Measurements from ENCODE around the gene SMAD2. TPM values are rescaled to one million over a fixed set of nuclear protein-coding genes. Genes with fewer than 3 reads are reported as not detected.
A peak's percentile ranks its signal among the peaks of the same experiment; 100 is the strongest.

SMAD2 gene
- total and polyA plus RNA-seq, 5 donors: 30.7 to 114 (median 94.9) TPM

GRCh38 chr18:47931718-47932103 is 1.3 kb upstream of the SMAD2 start:
- no peaks in the 10 kb centered on the region for H3K4me1 ChIP-seq (ENCODE audit: control insufficient read depth, insufficient read depth, low read length)
- ATAC-seq: no peak
- intact Hi-C loops (cut with DNase I): no loop called here
- H3K9me3 ChIP-seq (ENCODE audit: control insufficient read depth, low read length): no peaks in the 10 kb centered on the region
- 45% methylated on average over 8 of the region's 8 CpGs for WGBS
- H3K27ac ChIP-seq (ENCODE audit: low read length): no peak overlapping the region
- no peak for DNase-seq
- peak overlapping the region; percentile 85 for H3K4me3 ChIP-seq (ENCODE audit: low read length)
- no peaks in the 10 kb centered on the region for H3K27me3 ChIP-seq (ENCODE audit: control insufficient read depth, insufficient read depth)

GRCh38 chr18:47930931-47931717 is 665 bp upstream of the SMAD2 start:
- peak overlapping the region; percentile 89 for H3K27ac ChIP-seq (ENCODE audit: low read length)
- H3K4me1 ChIP-seq (ENCODE audit: control insufficient read depth, insufficient read depth, low read length): no peaks in the 10 kb centered on the region
- ATAC-seq (peak; percentile 96), DNase-seq (peak; percentile 98 to 99 (median 99))
- no peaks in the 10 kb centered on the region for H3K9me3 ChIP-seq (ENCODE audit: control insufficient read depth, low read length)
- WGBS: 1% methylated on average over 107 of the region's 107 CpGs
- intact Hi-C loops (cut with DNase I): no loop called here
- peak overlapping the region; percentile 85 for H3K4me3 ChIP-seq (ENCODE audit: low read length)
- H3K27me3 ChIP-seq (ENCODE audit: control insufficient read depth, insufficient read depth): no peaks in the 10 kb centered on the region

DNA sequence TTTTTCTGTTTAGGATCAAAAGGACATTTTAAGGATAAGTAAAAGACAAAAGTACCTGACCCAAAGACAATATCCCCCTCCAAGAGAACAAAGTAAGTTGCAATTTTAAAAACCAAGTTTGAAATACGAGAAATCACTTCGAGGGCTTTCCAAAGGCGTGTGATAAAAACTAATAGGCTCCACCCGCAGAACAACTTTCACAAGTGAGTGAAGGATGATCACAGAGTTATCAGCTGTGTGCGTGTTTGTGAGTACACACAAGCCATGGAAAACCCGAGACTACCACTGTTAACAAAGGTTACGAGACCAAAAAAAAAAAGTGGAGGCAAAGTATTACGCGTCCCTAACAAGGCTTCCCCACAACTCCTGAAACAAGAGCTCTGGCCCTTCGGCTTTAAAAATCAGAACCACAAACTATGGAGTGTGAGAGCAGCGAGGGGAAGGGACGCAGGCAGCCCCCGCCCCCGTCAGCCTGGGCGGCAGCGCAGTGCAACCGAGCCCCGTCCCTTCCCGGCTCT is 719 bp downstream of the SMAD2 start:
- no peaks in the 10 kb centered on the region for H3K27me3 ChIP-seq (ENCODE audit: control insufficient read depth, insufficient read depth)
- H3K9me3 ChIP-seq (ENCODE audit: control insufficient read depth, low read length): no peaks in the 10 kb centered on the region
- peak overlapping the region; percentile 93 for H3K27ac ChIP-seq (ENCODE audit: low read length)
- DNase-seq: no peak
- no peaks in the 10 kb centered on the region for H3K4me1 ChIP-seq (ENCODE audit: control insufficient read depth, insufficient read depth, low read length)
- intact Hi-C loops (cut with DNase I): loop anchor here in 1 of 4 donors (10.0 kb wide), 1 partner anchor 55 kb away; no protein-coding TSS in a partner anchor
- peak; percentile 0 to 12 for ATAC-seq
- WGBS: under 1% methylated on average over 19 of the region's 19 CpGs
- H3K4me3 ChIP-seq (ENCODE audit: low read length): peak overlapping the region; percentile 85

- DNase-seq (no peak), ATAC-seq (no peak)
- peaks cover 2% of the 10 kb centered on the region for H3K4me1 ChIP-seq (ENCODE audit: control insufficient read depth, insufficient read depth, low read length)
- H3K27ac ChIP-seq (ENCODE audit: low read length): no peak overlapping the region
- H3K9me3 ChIP-seq (ENCODE audit: control insufficient read depth, low read length): no peaks in the 10 kb centered on the region
- peak overlapping the region; percentile 39 for H3K4me3 ChIP-seq (ENCODE audit: low read length)
- intact Hi-C loops (cut with DNase I): loop anchor here in 1 of 4 donors (10.0 kb wide), 1 partner anchor 54 kb away; no protein-coding TSS in a partner anchor
- 28% methylated on average over 3 of the region's 3 CpGs for WGBS
- no peaks in the 10 kb centered on the region for H3K27me3 ChIP-seq (ENCODE audit: control insufficient read depth, insufficient read depth)
These were observed 2.0 kb downstream of the SMAD2 start for GRCh38 chr18:47928466-47928865.

GRCh38 chr18:47926101-47926850 is 4.2 kb downstream of the SMAD2 start:
- ATAC-seq (no peak), DNase-seq (no peak)
- H3K27me3 ChIP-seq (ENCODE audit: control insufficient read depth, insufficient read depth): no peaks in the 10 kb centered on the region
- H3K9me3 ChIP-seq (ENCODE audit: control insufficient read depth, low read length): no peaks in the 10 kb centered on the region
- no peak overlapping the region for H3K27ac ChIP-seq (ENCODE audit: low read length)
- 48% methylated on average over 2 of the region's 2 CpGs for WGBS
- H3K4me1 ChIP-seq (ENCODE audit: control insufficient read depth, insufficient read depth, low read length): peaks cover 5% of the 10 kb centered on the region
- no peak overlapping the region for H3K4me3 ChIP-seq (ENCODE audit: low read length)
- intact Hi-C loops (cut with DNase I): loop anchor here in 1 of 4 donors (10.0 kb wide), 1 partner anchor 51 kb away; no protein-coding TSS in a partner anchor

GRCh38 chr18:47919916-47920315 is 10.5 kb downstream of the SMAD2 start:
- no peak for DNase-seq
- peaks cover 15% of the 10 kb centered on the region for H3K4me1 ChIP-seq (ENCODE audit: control insufficient read depth, insufficient read depth, low read length)
- ATAC-seq: no peak
- H3K4me3 ChIP-seq (ENCODE audit: low read length): no peak overlapping the region
- H3K9me3 ChIP-seq (ENCODE audit: control insufficient read depth, low read length): no peaks in the 10 kb centered on the region
- H3K27me3 ChIP-seq (ENCODE audit: control insufficient read depth, insufficient read depth): no peaks in the 10 kb centered on the region
- no peak overlapping the region for H3K27ac ChIP-seq (ENCODE audit: low read length)
- intact Hi-C loops (cut with DNase I): loop anchor here in 1 of 4 donors (10.0 kb wide), 1 partner anchor 45 kb away; no protein-coding TSS in a partner anchor
- 95% methylated on average over 6 of the region's 6 CpGs for WGBS

DNA sequence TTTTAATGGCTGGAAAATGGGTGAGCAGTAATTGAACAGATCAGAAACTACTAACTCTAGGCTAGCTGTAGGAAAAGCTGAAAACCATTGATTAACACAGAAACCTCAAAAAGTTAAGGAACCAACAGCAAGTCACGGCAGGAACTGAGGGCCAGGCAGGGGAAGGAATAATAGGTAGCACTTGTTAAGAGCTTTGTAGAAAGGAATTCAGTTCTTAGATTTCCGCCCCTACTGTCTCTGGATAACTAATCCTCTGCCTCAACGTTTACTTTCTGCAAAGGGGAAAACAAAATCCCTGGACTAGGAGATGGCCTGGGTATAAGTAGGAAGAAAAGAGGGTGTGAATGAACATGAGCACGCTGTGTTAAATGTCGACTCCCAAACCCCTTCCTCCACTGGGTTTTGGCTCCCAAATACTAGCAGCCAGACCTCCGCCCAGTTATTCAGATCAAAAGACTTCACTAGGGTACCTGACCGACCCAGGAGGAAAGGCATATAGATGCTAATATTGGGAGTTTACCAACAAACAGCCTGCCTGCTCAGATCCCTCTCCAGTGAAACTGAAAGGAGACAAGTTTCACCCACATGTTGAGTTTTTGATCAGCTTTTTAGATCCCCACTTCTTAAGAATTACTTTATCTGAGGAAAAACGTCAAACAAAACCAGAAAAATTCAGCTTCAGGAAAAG is 12.4 kb downstream of the SMAD2 start:
- no peak overlapping the region for H3K4me3 ChIP-seq (ENCODE audit: low read length)
- no peak overlapping the region for H3K27ac ChIP-seq (ENCODE audit: low read length)
- ATAC-seq (no peak), DNase-seq (no peak)
- peaks cover 10% of the 10 kb centered on the region for H3K4me1 ChIP-seq (ENCODE audit: control insufficient read depth, insufficient read depth, low read length)
- H3K27me3 ChIP-seq (ENCODE audit: control insufficient read depth, insufficient read depth): no peaks in the 10 kb centered on the region
- intact Hi-C loops (cut with DNase I): no loop called here
- WGBS: 72% methylated on average over 8 of the region's 8 CpGs
- H3K9me3 ChIP-seq (ENCODE audit: control insufficient read depth, low read length): no peaks in the 10 kb centered on the region

DNA sequence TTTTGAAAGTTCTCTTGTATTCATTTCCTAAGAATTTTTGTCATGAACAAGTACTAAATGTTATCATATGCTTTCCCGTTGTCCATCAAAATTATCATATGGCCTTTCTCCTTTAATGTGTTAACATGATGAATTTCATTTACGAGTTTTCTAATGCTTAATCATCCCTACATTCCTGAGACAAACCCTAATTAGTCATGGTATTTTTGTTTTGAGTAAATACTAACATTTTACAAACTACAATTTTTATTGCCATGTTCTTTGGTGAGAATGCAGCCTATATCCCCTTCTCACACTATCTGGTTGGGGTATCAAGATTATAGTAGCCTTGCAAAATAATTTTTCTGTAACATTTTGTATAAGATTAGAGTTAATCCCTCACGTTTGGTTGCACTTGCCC is 14.5 kb downstream of the SMAD2 start:
- intact Hi-C loops (cut with DNase I): no loop called here
- H3K27ac ChIP-seq (ENCODE audit: low read length): no peak overlapping the region

DNA sequence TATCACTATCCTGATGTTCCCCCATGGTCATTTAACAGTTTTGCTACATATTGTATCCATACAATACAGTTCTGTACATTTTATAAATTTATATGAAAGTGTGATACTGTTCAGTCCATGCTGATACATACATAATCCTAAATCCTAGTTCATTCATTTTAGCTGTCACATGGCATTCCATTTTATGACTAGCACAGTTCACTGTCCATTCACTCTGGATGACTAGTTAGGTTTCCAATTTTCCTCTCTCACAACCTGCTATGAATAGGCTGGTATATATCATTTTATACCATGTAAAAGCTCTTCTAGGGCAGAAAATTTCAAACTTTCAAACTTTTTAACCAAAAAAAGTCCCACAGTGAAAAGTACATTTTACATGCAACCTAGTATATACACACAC is 15.2 kb downstream of the SMAD2 start:
- no peak for DNase-seq
- no peak overlapping the region for H3K4me3 ChIP-seq (ENCODE audit: low read length)

More for the DNA sequence above, 14.5 kb downstream of the SMAD2 start:
- ATAC-seq (no peak), DNase-seq (no peak)
- 69% methylated on average over 3 of the region's 3 CpGs for WGBS
- H3K4me1 ChIP-seq (ENCODE audit: control insufficient read depth, insufficient read depth, low read length): peaks cover 15% of the 10 kb centered on the region
- H3K27me3 ChIP-seq (ENCODE audit: control insufficient read depth, insufficient read depth): no peaks in the 10 kb centered on the region
- no peaks in the 10 kb centered on the region for H3K9me3 ChIP-seq (ENCODE audit: control insufficient read depth, low read length)
- H3K4me3 ChIP-seq (ENCODE audit: low read length): no peak overlapping the region

GRCh38 chr18:47912794-47913585 is 17.5 kb downstream of the SMAD2 start:
- Histone ChIP-seq H3K27me3 (ENCODE audit: control insufficient read depth, insufficient read depth) (no peaks in the 10 kb centered on the region), H3K4me1 (ENCODE audit: control insufficient read depth, insufficient read depth, low read length) (peaks cover 8% of the 10 kb centered on the region), H3K4me3 (ENCODE audit: low read length) (no peak overlapping the region), H3K9me3 (ENCODE audit: control insufficient read depth, low read length) (no peaks in the 10 kb centered on the region), H3K27ac (ENCODE audit: low read length) (peak overlapping the region; percentile 37)
- ATAC-seq (peak in 1 of 2 donors; percentile 40), DNase-seq (peak in 1 of 3 donors; percentile 39)
- 87% methylated on average over 11 of the region's 11 CpGs for WGBS
- intact Hi-C loops (cut with DNase I): no loop called here

More for the DNA sequence above, 15.2 kb downstream of the SMAD2 start:
- intact Hi-C loops (cut with DNase I): no loop called here
- Histone ChIP-seq H3K4me1 (ENCODE audit: control insufficient read depth, insufficient read depth, low read length) (peaks cover 13% of the 10 kb centered on the region), H3K27ac (ENCODE audit: low read length) (no peak overlapping the region), H3K9me3 (ENCODE audit: control insufficient read depth, low read length) (no peaks in the 10 kb centered on the region), H3K27me3 (ENCODE audit: control insufficient read depth, insufficient read depth) (no peaks in the 10 kb centered on the region)
- no peak for ATAC-seq
